ENCODE measurements around the gene KIF27.

The KIF27 gene

GRCh38 chr9:83794051-83794450 is 127.2 kb downstream of the KIF27 start:
- Mint-ChIP-seq H3K4me3 (no peak overlapping the region), H3K9me3 (no peaks in the 10 kb centered on the region), H3K36me3 (ENCODE audit: low read depth) (peaks cover 17% of the 10 kb centered on the region), H3K27ac (peak overlapping the region; percentile 16), H3K27me3 (no peaks in the 10 kb centered on the region), H3K4me1 (ENCODE audit: low read depth) (no peaks in the 10 kb centered on the region)

GRCh38 chr9:83792746-83793145 is 128.5 kb downstream of the KIF27 start:
- Mint-ChIP-seq H3K27me3 (no peaks in the 10 kb centered on the region), H3K4me3 (no peak overlapping the region), H3K4me1 (ENCODE audit: low read depth) (no peaks in the 10 kb centered on the region), H3K27ac (no peak overlapping the region), H3K9me3 (no peaks in the 10 kb centered on the region), H3K36me3 (ENCODE audit: low read depth) (peaks cover 12% of the 10 kb centered on the region)

Measured in stimulated activated naive CD8-positive, alpha-beta T cell treated with anti-CD3 and anti-CD28 coated beads, Interleukin-15, Interleukin-2, amounts not matched to agents 100 ng/mL and 50 ng/mL, for 24 hours (primary cell).